GM12878 (cell line): Measurements from ENCODE around the gene GPT2. TPM values are rescaled to one million over a fixed set of nuclear protein-coding genes. Genes with fewer than 3 reads are reported as not detected.

Experiments
- EED ChIP-seq: sonication (generic); IDR thresholded peaks from 2 replicates; pipeline ENCODE4 v1.6.1; 2016; ENCODE audit warnings: antibody characterized with exemption, low read depth
- FOS ChIP-seq: IDR thresholded peaks from 3 replicates; pipeline ENCODE4 v1.6.1; 2011; ENCODE audit warnings: borderline replicate concordance; ENCODE audit not compliant: insufficient read length; ENCODE audit errors: extremely low read depth
- GABPA ChIP-seq: IDR thresholded peaks from 2 replicates; pipeline ENCODE4 v1.6.1; 2014; ENCODE audit warnings: antibody characterized with exemption, low read depth, mild to moderate bottlenecking, inconsistent platforms
- GATAD2B ChIP-seq: fragments of 450-650 bp; conservative IDR thresholded peaks from 2 replicates; pipeline ENCODE4 v1.6.1; 2017; ENCODE audit warnings: low read depth, mild to moderate bottlenecking, moderate library complexity
- MTA3 ChIP-seq: IDR thresholded peaks from 2 replicates; pipeline ENCODE4 v1.6.1; 2012; ENCODE audit warnings: low read length, inconsistent platforms, borderline replicate concordance
- NBN ChIP-seq: fragments of 450-650 bp; IDR thresholded peaks from 2 replicates; pipeline ENCODE4 v1.6.1; 2016
- NFYB ChIP-seq: IDR thresholded peaks from 2 replicates; pipeline ENCODE4 v1.6.1; 2011; ENCODE audit warnings: low read depth, mild to moderate bottlenecking, low read length, improper control_type of control experiment, moderate library complexity; ENCODE audit not compliant: insufficient read depth
- NR2C1 ChIP-seq: fragments of 450-650 bp; IDR thresholded peaks from 2 replicates; pipeline ENCODE4 v1.6.1; 2017; ENCODE audit warnings: antibody characterized with exemption, mild to moderate bottlenecking, moderate library complexity
- YY1 ChIP-seq: IDR thresholded peaks from 2 replicates; pipeline ENCODE4 v1.6.1; 2011; ENCODE audit warnings: low read depth, mild to moderate bottlenecking, low read length
- ZBED1 ChIP-seq: IDR thresholded peaks from 2 replicates; pipeline ENCODE4 v1.6.1; 2016; ENCODE audit warnings: borderline replicate concordance
- ZNF384 ChIP-seq: IDR thresholded peaks from 2 replicates; pipeline ENCODE4 v1.6.1; 2012; ENCODE audit warnings: low read depth, mild to moderate bottlenecking, low read length, improper control_type of control experiment, borderline replicate concordance
- polyA plus RNA-seq, 11 experiments: library from polyadenylated mRNA; depleted of rRNA in 4 of 11; unstranded in 6 of 11; stranded (reverse) in 5 of 11; fragments of >200 nt; fragmentation: Nextera tagmentation in 4 of 11; fragmentation: Illumina TruSeq in 1 of 11; extraction: Ambion mirVana in 4 of 11; extraction: Trizol in 1 of 11; gene quantifications; 1 replicate in 1 of 11; 2 replicates in 10 of 11; pipeline versions ENCODE4 v1.2.1 to v1.2.3, GENCODE V29; 2011 to 2016; ENCODE audit warnings: inconsistent platforms in 2 of 11, missing spikeins in 2 of 11, low read depth in 1 of 11
- total RNA-seq, 4 experiments: library from RNA; depleted of rRNA in 3 of 4; stranded (reverse); fragments of >200 nt in 3 of 4; fragmentation: Illumina TruSeq in 1 of 4; extraction: Trizol in 1 of 4; gene quantifications; 2 replicates each; pipeline versions ENCODE4 v1.2.1 to v1.2.3, GENCODE V29; 2013 to 2021
- TF ChIP-seq, protein P1 (sequence below), 3 experiments: IDR thresholded peaks in 2 of 3; conservative IDR thresholded peaks in 1 of 3; 2 replicates each; pipeline ENCODE4 v1.5.1; 2011; ENCODE audit warnings: low read depth in 3 of 3, low read length in 3 of 3, mild to moderate bottlenecking in 3 of 3, control low read depth in 2 of 3, moderate library complexity in 2 of 3, inconsistent platforms in 1 of 3, mixed read lengths in 1 of 3; ENCODE audit not compliant: control insufficient read depth in 2 of 3, insufficient read depth in 1 of 3; ENCODE audit errors: extremely low read depth in 1 of 3
- TF ChIP-seq, protein P2 (sequence below): fragments of 450-650 bp; IDR thresholded peaks from 2 replicates; pipeline ENCODE4 v1.6.1; 2016; ENCODE audit warnings: mild to moderate bottlenecking, moderate library complexity, borderline replicate concordance
- TF ChIP-seq, protein P3 (sequence below): IDR thresholded peaks from 2 replicates; pipeline ENCODE4 v1.6.1; 2012; ENCODE audit warnings: low read depth, low read length, improper control_type of control experiment
- TF ChIP-seq, protein P4 (sequence below): fragments of 450-650 bp; IDR thresholded peaks from 2 replicates; pipeline ENCODE4 v1.6.1; 2017; ENCODE audit warnings: borderline replicate concordance
- TF ChIP-seq, protein P5 (sequence below): IDR thresholded peaks from 2 replicates; pipeline ENCODE4 v1.6.1; 2012; ENCODE audit warnings: low read length, inconsistent platforms
- TF ChIP-seq, protein P6 (sequence below): IDR thresholded peaks from 2 replicates; pipeline ENCODE4 v1.6.1; 2011; ENCODE audit warnings: low read depth, mild to moderate bottlenecking, low read length, moderate library complexity, borderline replicate concordance; ENCODE audit errors: extremely low read depth

The GPT2 gene
- total and polyA plus RNA-seq, 10 of the 15 experiments (the other 5 are each of a cell fraction or from before 2014, with no cell fraction given): 0.45 to 9.9 (median 4.3) TPM

DNA sequence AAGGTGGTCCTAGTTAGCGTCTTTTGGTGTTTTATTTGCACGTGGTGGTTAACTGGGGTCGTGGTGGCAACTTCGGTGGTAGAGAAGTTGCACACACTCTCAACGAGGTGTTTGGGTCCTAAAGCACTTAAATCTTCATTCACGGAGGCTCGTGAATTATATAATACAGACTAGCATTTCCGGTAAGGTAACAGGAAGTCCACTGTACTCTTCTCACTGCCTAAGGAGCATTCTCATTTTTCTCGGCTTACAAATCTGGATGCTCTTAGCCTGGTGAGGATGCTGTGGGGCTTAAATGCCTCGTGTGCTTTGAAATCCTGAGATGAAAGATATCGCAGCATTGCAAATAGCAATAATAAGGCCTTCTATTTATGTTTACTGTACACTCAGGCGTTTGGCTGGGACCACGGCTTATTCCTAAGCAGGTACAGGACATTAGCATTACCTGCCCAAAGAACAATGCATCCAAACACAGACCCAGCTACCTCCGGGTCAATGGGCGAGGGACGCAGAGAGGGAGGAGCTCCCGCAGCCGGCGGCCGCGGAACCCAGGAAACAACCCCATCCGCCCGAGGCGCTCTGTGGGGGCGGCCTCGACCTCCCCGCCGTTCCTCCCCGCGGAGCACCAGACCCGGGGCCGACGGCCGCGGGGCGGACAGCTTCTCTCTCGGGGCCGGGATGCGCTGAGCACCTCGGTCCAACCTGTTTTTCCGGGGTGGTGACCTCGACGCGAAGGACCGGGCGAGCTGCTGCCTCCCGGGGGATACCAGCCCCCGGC, 88.5 kb downstream of the GPT2 start (continued):
- TF ChIP-seq NR2C1 (peak; percentile 13; the same call in 1 of the 2 replicates), MTA3 (no peak), FOS (no peak), ZBED1 (no peak), ZNF384 (no peak), YY1 (no peak), NBN (0 out of 2 replicates have a peak, but pooled peaks have one; percentile 18), GABPA (peak; percentile 66), GATAD2B (no peak), EED (0 out of 2 replicates have a peak, but pooled peaks have one; percentile 14), NFYB (no peak)
- TF ChIP-seq, protein P1, sequence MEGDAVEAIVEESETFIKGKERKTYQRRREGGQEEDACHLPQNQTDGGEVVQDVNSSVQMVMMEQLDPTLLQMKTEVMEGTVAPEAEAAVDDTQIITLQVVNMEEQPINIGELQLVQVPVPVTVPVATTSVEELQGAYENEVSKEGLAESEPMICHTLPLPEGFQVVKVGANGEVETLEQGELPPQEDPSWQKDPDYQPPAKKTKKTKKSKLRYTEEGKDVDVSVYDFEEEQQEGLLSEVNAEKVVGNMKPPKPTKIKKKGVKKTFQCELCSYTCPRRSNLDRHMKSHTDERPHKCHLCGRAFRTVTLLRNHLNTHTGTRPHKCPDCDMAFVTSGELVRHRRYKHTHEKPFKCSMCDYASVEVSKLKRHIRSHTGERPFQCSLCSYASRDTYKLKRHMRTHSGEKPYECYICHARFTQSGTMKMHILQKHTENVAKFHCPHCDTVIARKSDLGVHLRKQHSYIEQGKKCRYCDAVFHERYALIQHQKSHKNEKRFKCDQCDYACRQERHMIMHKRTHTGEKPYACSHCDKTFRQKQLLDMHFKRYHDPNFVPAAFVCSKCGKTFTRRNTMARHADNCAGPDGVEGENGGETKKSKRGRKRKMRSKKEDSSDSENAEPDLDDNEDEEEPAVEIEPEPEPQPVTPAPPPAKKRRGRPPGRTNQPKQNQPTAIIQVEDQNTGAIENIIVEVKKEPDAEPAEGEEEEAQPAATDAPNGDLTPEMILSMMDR (IDR thresholded peaks at IDR 0.05 in 2 of 3, conservative IDR thresholded peaks at IDR 0.05 in 1 of 3; ENCODE audit: control insufficient read depth in 2 of 3, extremely low read depth in 1 of 3, insufficient read depth in 1 of 3, low read depth in 3 of 3, low read length in 3 of 3): no peak
- TF ChIP-seq, protein P2, sequence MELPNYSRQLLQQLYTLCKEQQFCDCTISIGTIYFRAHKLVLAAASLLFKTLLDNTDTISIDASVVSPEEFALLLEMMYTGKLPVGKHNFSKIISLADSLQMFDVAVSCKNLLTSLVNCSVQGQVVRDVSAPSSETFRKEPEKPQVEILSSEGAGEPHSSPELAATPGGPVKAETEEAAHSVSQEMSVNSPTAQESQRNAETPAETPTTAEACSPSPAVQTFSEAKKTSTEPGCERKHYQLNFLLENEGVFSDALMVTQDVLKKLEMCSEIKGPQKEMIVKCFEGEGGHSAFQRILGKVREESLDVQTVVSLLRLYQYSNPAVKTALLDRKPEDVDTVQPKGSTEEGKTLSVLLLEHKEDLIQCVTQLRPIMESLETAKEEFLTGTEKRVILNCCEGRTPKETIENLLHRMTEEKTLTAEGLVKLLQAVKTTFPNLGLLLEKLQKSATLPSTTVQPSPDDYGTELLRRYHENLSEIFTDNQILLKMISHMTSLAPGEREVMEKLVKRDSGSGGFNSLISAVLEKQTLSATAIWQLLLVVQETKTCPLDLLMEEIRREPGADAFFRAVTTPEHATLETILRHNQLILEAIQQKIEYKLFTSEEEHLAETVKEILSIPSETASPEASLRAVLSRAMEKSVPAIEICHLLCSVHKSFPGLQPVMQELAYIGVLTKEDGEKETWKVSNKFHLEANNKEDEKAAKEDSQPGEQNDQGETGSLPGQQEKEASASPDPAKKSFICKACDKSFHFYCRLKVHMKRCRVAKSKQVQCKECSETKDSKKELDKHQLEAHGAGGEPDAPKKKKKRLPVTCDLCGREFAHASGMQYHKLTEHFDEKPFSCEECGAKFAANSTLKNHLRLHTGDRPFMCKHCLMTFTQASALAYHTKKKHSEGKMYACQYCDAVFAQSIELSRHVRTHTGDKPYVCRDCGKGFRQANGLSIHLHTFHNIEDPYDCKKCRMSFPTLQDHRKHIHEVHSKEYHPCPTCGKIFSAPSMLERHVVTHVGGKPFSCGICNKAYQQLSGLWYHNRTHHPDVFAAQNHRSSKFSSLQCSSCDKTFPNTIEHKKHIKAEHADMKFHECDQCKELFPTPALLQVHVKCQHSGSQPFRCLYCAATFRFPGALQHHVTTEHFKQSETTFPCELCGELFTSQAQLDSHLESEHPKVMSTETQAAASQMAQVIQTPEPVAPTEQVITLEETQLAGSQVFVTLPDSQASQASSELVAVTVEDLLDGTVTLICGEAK: peak; percentile 65; the same call in 1 of the 2 replicates
- TF ChIP-seq, protein P3, sequence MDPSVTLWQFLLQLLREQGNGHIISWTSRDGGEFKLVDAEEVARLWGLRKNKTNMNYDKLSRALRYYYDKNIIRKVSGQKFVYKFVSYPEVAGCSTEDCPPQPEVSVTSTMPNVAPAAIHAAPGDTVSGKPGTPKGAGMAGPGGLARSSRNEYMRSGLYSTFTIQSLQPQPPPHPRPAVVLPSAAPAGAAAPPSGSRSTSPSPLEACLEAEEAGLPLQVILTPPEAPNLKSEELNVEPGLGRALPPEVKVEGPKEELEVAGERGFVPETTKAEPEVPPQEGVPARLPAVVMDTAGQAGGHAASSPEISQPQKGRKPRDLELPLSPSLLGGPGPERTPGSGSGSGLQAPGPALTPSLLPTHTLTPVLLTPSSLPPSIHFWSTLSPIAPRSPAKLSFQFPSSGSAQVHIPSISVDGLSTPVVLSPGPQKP: no peak
- TF ChIP-seq, protein P4, sequence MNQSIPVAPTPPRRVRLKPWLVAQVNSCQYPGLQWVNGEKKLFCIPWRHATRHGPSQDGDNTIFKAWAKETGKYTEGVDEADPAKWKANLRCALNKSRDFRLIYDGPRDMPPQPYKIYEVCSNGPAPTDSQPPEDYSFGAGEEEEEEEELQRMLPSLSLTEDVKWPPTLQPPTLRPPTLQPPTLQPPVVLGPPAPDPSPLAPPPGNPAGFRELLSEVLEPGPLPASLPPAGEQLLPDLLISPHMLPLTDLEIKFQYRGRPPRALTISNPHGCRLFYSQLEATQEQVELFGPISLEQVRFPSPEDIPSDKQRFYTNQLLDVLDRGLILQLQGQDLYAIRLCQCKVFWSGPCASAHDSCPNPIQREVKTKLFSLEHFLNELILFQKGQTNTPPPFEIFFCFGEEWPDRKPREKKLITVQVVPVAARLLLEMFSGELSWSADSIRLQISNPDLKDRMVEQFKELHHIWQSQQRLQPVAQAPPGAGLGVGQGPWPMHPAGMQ: no peak
- TF ChIP-seq, protein P5, sequence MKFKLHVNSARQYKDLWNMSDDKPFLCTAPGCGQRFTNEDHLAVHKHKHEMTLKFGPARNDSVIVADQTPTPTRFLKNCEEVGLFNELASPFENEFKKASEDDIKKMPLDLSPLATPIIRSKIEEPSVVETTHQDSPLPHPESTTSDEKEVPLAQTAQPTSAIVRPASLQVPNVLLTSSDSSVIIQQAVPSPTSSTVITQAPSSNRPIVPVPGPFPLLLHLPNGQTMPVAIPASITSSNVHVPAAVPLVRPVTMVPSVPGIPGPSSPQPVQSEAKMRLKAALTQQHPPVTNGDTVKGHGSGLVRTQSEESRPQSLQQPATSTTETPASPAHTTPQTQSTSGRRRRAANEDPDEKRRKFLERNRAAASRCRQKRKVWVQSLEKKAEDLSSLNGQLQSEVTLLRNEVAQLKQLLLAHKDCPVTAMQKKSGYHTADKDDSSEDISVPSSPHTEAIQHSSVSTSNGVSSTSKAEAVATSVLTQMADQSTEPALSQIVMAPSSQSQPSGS: 0 out of 2 replicates have a peak, but pooled peaks have one; percentile 20
- TF ChIP-seq, protein P6, sequence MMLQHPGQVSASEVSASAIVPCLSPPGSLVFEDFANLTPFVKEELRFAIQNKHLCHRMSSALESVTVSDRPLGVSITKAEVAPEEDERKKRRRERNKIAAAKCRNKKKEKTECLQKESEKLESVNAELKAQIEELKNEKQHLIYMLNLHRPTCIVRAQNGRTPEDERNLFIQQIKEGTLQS: no peak
